Measurements from ENCODE around the gene SSTR5.

The SSTR5 gene

DNA sequence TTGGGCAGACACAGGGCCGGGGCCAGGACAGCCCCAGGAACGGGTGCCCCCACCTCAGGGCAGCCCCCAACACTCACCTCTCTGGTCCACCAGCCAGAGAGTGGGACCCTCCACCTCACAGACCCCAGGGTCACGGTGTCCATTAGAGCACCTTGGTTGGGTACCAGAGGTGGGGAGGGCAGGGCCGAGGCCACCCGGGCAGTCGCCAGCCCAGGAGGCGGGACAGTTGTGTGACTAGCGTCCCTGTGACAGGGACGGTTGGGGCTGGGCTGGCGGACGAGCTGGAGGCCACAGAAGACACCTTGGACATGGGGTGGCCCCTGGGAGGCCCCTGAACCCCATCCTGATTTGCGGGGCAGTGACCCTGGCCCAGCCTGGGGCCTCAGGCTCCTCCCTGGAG lies 35.2 kb downstream of the SSTR5 start:
- DNase-seq = no peak

DNA sequence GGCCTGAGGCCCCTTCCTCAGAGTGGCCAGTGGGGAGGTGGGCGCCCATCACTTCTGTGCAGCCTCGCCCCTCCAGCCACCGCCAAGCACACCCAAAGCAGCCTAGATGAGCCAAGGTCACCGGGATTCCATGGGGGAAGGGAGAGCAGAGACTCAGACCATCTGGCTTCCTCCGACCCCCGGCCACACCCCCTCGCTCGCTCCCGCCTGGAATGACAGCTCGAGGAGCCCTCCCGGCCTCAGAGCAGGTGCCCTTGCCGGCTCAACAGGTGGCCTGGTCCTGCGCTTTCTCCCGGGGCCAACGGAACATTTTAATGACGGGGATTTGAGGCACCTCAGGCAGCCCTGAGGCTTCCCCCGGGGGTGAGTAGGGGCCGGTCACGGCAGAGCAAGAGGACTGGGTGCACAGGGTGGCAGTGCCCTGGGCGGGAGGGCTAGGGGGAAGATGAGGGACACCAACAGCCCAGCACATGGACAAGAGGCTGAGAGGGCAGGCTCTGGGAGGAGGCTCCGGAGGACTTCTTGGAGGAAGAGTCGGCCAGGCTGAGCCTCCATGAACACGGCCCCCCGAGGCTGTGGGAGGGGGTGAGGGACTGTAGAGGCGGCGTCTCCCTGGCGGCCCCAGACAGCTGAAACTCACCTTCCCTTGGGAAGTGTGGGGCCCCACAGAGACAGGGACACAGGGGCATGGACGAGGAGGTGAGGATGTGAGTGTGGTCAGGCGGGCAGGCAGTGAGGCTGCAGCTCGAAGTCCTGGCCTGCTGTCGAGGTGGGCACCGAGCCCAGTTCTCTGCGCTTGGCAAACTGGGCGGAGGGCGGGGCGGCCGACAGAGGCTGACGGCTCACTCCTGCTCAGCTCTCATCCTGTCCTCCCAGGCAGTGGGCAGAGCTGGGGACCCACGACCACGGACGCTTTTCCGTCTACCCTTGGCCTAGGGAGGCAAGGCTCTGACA lies 36.0 kb downstream of the SSTR5 start:
- no peak for DNase-seq

GRCh38 chr16:1109648-1110047 lies 37.1 kb downstream of the SSTR5 start:
- DNase-seq = no peak

DNA sequence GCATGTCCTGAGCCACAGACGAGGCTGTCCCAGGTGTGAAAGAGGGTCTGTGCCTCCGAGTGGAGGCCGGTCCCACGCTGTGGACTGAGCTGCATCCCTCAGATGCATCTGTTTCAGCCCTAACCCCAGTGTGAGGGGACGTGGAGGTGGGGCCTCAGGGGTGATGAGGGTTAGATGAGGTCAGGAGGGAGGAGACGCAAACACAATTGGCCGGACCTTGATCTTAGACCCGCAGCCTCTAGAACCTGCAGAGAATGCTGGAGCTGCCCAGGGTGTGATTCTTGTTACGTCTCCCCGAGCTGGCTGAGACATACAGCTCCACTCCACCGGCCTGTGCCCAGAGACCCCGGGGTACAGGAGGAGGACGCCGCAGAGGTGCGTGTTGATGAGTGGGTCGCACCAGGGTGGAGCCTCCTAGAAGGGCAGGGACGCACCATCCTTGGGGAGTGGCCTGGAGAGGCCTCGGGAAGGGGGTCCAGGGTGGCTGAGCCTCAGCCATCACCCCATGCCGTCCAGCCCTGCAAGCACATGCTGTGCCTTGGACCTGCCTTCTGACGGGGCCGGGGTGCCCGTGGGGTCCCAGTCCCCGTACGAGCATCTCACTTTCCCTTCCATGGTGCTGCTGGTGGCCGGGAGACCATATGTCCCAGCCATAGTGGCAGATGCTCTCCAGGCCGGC lies 40.1 kb downstream of the SSTR5 start:
- DNase-seq = no peak

GRCh38 chr16:1113489-1113888 lies 40.9 kb downstream of the SSTR5 start:
- no peak for DNase-seq

DNA sequence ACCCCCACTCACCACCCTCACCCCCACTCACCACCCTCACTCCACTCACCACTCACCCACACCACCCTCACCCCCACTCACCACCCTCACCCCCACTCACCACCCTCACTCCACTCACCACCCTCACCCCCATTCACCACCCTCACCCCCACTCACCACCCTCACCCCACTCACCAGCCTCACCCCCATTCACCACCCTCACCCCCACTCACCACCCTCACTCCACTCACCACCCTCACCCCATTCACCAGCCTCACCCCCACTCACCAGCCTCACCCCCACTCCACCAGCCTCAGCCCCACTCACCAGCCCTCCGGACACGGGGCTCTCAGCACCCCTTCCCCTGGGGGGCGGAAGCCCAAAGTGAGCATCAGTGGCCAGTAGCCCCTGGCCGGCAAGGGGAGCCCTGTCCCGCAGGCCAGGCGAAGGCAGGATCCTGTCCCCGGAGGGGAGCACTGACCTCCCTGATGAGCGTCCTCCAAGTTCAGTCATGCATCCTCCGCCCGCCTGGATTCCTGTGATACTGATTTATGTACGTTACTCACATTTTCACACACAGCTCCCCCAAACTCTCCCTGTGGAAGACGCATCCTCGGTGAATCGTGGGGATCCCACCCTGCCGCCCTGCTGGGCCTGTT lies 41.5 kb downstream of the SSTR5 start:
- DNase-seq = no peak

DNA sequence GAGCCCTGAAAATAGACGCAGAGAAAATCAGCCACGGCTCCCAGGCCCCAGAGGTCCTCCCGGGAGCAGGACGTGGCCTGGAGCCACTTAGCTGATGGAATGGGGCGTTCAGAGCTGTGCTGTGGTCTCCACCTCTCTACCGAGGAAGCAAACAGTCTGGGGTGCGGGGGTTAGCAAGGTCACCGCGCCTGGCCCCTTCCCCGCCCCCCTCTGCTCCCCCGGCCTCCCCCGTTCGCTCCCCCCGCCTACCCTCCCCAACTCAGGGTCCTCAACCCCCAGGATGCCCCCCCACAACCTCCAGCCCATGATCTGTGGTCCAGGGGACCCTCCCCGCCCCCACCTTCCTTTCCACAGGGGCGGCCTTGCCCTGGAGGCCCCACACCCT lies 44.1 kb downstream of the SSTR5 start:
- no peak for DNase-seq

DNA sequence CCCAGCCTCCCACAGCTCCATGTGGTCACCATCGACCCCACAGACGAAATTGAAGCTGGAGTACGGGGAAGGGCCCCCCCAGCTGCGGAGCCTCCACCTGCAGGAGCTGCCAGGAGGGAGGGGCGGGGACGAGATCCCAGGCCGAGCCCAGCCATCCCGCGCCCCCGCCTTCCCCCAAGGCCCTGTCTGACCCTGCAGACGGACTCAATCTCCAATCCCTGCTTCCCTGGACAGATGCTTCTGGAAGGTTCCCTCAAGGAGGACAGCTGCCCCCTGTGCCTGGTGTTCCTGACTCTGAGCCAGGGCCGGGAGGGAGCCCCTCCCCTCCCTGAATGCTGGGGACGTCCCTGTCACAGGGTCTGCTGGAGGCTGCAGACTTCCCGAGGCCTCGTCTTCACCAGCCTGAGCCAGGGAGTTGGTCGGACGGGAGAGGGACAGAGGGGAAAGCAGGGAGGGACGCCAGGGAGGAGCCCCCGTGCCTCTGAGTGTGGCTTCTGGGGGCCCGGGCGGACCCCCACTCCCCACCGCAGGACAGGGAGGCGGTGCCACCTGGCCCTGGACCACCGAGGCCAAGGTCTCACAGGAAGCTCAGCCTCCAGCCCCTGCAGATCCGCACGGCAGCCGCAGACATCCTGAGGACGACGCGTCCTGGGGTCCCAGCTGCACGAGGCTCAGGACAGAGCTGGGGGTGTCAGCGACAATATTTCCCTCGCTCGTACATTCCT lies 44.8 kb downstream of the SSTR5 start:
- DNase-seq = no peak

DNA sequence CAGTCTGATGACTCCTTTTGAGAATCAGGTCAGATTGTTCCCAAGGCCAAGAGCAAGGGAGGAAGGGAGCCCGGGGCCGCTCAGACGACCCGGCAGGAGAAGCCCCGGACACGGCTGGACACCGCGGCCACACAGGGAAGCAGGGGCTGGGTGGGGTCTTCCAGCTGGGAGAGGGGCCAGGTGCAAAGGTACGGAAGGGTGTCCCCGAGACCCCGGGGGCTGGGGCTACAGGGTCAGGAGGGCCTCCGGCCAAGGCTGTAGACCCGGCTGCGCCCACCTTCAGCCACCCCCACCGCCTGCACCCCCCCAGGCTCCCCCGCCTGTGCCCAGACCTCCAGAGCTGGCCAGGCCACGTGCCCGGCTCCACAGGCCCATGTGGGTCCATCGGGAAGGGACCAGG lies 45.4 kb downstream of the SSTR5 start:
- no peak for DNase-seq

DNA sequence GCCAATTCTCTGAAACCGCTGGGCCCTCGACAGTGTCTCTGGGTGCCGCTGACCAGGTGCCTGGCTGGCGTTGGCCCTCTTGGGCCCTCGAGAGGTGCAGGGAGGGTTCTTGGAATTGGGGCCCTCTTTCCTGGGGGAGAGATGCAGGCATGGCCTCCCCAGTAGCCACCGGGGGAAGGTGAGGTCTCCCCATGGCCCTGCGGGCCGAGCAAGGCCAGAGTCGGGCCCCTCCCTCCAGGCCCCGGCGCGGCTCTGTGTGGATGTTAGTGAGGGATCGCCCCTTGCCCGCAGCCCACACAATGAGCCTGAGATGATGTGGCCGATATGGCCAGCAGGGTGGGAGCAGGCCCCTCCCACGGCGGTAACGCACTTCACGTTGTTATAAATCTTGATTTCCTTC lies 46.6 kb downstream of the SSTR5 start:
- DNase-seq = no peak

DNA sequence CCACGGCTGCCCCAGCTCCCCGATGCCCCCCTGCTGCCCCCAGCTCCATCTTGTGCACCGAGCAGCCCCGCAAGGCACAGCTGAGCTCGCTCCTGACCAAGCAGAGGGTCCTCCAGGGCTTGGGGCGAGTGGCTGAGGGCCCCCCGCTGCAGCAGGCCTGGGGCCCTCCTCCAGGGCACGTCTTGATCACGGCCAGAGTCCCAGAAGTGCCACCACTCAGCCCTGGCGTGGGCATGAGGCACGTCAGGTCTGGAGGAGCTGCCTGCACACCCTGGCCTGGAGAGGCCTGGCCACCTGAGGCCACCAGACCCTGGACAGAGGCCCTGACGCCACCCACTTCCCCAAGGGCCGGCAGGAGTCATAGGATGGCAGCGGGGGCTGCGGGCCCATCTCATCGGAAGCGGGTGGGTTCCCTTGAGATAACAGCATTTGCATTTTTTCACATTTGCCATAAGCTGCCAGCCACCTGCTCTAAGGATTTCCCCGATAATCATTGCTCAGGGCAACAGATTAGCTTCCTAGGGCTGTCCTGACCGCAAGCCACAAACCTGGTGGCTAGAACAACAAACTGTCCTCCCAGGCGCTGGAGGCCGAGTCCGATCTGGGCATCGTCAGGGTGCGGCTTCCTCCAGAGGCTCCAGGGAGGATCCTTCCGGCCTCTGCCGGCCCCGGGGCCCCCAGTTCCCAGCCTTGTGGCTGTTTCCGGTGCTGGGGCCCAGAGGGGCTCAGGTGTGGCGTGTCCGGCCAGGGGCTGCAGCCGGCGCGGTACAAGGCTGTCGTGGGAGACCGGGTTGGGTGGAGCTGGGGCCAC lies 47.4 kb downstream of the SSTR5 start:
- DNase-seq = no peak

DNA sequence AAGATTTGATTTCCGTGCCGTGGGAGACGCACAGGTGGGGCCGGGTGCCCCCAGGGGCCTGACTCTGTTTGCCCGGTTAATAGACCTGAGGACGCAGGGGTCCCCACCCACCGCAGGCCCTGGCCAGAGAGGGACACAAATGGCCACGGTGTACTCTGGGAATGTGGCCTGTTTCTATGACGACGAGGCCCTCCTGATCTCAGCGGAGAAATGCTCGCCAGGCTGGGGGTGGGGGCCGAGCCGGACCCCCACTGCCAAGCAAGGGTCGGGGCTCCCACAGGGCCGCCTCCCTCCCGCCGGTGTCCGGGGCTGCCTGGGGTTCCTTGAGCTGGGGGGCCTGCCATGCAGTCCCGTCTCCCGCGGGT lies 48.0 kb downstream of the SSTR5 start:
- no peak for DNase-seq

- DNase-seq = no peak
Observed at GRCh38 chr16:1121009-1121408, 48.5 kb downstream of the SSTR5 start.

- no peak for DNase-seq
Observed at GRCh38 chr16:1121601-1122397, 49.3 kb downstream of the SSTR5 start.

GRCh38 chr16:1122398-1122765 lies 49.8 kb downstream of the SSTR5 start:
- no peak for DNase-seq

- no peak for DNase-seq
Observed at GRCh38 chr16:1123525-1124230, 51.1 kb downstream of the SSTR5 start.

DNA sequence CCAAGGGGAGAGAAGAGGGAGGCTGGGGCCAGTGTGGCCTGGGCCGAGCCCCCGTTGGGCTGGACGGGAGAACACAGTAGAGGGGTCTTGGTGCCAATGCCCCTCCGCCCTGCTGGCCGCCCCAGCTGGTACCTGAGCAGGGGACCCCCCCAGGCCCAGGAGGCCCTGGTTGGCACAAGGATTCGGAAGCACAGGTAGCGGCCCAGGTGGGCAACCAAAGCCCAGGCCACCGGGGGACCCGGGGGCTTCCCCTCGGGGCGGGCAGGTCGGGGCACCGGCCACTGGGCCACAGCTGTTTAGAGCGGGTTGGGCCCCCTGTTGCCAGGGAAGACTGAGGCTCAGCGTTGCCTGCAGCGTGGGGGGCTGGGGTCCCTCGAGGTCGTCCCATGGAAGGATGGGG lies 51.7 kb downstream of the SSTR5 start:
- no peak for DNase-seq

GRCh38 chr16:1124795-1125194 lies 52.2 kb downstream of the SSTR5 start:
- DNase-seq = no peak

GRCh38 chr16:1125471-1125870 lies 52.9 kb downstream of the SSTR5 start:
- DNase-seq = no peak

GRCh38 chr16:1126044-1126443 lies 53.5 kb downstream of the SSTR5 start:
- no peak for DNase-seq

GRCh38 chr16:1126586-1126985 lies 54.0 kb downstream of the SSTR5 start:
- DNase-seq = no peak
